Renal pelvis (tissue), 4 donors: ENCODE data around the gene PNMA6F. TPM values are rescaled to one million over a fixed set of nuclear protein-coding genes. Genes with fewer than 3 reads are reported as not detected.
"Not testable (repeated sequence)": the region's sequence is repeated elsewhere in the genome, so short reads cannot be mapped to it uniquely, and the experiment has no call there.

Source experiments
- DNase-seq: peaks from one replicate; pipeline ENCODE4 v3.0.0-alpha.2; 2013
- polyA plus RNA-seq, 3 donors: library from polyadenylated mRNA; unstranded; fragments of 120-200 nt; gene quantifications; one replicate each; pipeline ENCODE4 v1.2.1, GENCODE V29; 2013; ENCODE audit not compliant: insufficient read length in 3 of 3

The PNMA6F gene
- polyA plus RNA-seq, 3 donors = 0.22 to 0.44 (median 0.27) TPM

DNA sequence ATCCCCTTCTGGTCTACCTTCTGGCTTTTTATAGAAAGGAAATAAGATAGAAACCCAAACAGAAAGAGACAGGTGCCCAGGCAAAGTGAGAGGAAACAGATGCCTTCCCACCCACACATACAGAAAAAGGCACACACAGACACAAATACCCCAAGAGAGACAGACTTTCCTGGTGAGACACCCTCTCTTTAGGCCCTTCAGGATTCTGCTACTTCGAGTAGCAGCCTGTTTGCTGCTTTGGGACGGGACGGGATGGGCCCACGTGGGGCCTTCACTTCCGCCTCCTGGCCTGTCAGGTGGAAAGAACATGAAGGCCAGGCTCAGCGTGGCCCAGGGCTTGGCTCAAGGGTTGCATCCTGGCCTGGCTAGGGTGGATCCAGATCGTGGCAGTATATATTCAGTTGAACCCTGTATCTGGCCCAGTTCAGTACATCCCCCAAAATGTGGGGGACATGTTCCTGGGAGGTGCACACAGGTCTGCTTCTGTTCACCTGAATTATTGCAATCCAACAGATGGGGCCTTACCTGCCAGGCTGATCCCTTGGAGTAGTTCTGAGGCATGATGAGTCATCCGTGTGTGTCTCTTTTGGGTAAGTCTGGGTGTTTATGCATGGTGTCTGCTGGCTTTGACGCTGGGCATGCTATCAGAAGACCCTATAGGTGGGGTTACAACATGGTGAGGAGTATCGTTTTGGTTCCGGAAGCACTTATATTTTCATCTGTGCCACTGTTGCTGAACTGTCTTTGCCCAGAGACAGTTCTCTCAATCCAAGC lies 14.7 kb upstream of the PNMA6F start:
- no peak for DNase-seq

DNA sequence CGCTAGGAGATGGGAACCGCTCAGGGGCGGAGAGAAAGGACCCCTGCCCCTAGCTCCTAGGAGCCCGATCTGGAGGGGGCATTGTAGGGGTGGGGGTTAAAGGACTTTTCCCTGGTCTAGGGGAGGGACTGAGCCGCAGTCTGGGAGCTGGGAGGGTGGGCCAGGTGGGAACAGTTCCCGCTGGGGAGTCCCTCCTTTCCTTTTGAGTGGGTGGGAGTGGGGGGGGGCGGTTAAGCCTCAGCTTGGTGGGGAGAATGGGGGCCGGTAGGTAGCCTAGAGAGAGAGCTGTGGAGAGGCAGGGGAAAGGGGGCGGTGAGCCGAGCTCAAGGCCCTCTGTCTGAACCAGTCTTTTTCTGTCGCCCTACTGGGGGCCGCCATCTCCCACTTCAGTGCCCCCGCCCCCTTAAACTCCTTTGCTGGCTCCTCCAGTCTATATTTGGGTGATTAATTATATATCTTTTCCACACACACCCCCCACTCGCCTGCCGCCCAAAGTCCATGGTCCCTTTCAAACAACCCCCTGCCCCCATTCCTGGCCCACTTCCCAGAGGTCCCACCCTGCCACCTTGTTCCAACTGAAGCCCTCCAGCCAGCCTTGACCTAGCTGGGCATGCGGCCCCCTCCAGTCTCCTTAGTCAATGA lies 13.2 kb upstream of the PNMA6F start:
- no peak for DNase-seq

DNA sequence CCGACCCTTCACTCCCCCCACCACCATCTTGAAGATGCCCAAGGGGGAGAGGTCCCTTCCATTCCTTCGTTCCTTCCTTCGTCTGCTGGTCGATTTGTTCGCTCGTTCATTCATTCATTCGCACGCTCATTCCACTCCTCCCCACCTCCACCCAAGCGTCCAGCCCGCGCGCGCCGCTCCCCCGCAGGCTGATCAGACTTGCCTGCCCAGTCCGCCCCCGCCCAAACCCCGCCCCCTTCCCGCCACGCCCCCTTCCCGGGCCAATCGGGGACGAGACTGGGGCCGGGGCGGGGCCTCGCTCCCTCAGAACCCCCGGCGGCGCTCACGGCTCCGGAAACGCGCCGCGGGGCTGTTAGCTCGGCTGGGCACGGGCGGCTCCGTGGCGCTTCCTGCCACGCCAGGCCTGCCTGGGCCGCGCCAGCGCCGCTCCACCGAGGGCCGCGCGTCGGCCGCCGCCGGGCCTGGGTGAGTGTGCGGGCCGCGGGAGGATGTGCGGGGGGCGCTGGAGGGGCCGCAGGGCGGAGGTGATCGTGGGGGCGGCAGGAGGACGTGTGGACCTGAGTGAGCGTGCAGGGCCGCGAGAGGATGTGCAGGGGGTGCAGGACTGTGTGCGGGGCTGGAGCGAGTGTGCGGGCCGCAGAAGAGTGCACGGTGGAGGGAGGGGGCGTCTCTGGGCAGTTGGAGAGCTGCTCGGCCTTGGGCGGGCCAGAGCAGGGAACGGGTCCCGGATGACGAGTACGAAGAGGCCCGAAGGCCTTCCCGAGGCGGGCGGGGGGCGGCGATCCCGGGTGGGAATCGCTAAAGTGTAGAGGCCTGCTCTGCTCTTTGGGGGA lies 12.5 kb upstream of the PNMA6F start, which contains the start of gene ZNF275:
TSS of gene ZNF275 (plus strand) at position 333 of the 833 bp plus-strand sequence. CDS start 2,527 bp downstream, outside the sequence.
- DNase-seq = peak; percentile 73

DNA sequence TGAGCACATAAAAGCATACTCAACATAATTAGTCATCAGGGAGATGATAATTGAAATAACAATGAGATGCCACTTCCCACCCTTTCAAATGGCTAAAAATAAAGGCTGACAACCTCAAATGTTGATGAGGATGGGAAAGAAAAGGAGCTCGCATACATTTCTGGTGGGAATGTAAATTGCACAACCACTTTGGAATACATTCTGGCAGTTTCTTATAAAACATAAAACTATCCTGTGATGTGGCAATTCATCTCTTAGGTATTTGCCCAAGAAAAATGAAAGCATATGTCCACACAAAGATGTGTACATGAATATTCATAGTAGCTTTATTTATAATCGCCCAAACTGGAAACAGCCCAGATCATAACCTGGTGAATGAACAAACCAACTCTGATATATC lies 11.7 kb upstream of the PNMA6F start:
- DNase-seq = no peak

DNA sequence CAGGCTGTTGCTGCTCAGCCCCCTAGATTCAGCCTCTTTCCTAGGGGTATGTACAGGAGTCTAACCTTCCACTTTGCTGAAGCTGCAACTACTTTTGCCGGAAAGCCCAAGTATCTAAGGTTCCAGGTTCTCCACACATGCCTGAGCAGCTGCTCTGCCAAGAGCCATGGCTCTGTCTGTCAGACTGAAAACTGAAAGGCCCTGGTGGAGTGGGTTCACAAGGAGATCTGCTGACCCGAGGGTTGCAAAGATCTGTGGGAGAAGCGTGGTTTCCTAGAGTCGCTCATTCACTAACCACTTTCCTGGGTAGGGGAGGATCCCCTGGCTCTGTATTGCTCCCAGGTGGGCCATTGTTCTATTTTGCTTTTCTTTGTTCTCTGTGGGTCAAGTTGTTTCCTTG lies 6.0 kb upstream of the PNMA6F start:
- no peak for DNase-seq

DNA sequence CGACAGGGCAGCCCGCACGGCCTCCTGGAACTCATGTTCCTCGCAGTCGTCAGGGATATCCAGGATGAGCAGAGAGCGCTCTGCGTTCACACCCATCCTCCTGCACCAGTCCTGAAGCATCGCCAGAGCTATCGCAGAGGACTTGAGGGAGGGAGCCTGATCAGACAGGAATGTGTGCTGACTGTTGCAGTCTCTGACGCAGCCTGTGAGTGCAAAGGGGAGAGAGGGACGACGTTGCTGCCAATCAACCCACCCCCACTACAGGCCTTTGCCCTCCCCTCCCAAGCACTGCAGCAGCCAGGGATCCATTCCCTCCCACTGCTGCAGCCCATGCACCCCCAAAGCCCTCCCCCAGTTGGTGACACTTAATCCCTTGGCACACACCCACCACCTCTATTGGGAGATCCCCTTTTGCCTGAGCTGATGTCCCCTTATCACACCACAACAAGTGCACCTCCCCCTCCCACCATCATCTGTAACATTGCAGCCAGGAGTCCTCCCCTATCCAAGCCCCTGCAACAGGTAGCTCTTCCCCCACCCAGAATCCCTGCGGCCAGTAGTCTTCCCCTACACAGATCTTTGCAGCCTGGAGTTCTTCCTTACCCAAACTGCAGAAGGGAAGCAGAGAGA lies 897 bp downstream of the PNMA6F start:
- DNase-seq = no peak

DNA sequence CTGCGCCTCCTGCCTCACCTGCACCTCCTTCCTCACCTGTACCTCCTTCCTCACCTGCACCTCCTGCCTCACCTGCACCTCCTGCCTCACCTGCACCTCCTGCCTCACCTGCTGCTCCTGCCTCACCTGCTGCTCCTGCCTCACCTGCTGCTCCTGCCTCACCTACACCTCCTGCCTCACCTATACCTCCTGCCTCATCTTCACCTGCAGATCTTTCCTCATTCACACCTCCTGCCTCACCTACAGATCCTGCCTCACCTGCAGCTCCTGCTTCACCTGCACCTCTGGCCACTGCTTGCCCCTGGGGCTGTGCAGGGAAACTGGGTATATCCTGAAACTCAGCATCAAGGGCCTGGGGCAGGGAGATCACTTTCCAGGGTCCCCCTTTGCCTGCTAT lies 1.5 kb downstream of the PNMA6F start:
- not testable (repeated sequence) for DNase-seq

DNA sequence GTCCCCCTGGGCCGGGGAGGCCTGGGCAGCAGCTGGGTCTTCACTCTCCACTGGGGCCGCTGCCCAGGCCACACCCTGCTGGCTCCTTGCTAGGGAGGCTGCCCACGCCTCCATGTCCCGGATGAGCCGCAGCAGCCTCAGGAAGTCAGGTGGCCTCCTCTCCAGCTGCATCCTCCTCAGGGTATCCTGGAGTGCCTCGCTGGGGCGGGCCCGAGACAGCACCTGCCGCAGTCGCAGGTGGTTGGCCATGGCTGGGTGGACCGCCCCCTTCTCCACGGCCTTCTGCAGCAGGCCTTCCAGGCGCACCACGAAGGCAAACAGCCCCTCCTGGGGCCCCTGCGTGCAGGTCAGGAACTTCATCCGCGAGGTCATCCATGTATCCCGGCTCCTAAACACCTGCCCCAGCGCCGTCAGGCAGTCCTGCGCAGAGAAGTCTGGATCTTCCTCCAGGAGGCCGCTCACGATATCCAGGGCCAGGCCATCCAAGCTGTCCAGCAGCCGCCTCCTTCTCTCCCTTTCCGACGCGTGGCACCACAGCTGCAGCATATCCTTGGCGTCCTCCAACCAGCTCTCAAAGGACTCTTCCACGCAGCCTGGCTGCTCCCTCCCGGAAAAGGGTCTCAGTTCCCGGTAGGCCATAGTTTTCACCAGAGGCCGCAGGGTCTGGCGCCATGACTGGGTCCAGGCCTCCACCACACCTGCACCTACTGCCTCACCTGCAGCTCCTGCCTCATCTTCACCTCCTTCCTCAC lies 2.1 kb downstream of the PNMA6F start:
- DNase-seq = no peak

DNA sequence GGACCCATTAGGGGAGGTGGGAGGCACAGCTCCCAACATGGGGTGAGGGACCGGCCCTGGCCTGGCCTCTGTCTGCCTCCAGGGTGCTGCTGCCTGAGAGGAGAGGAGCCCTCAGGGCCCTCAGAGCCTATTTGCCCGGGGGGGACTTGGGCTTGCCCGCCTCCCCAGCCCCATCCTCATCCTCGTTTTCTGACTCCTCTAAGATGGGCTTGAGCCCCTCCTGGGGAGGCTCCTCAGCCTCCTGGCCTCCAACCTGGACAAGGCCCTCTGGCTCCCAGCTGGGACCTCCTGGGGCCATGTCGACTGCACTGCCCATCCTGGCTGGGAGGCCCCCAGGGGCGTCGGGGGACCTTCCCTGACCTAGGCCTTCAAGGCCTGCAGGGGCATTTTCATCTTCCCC lies 2.8 kb downstream of the PNMA6F start:
- DNase-seq = no peak

DNA sequence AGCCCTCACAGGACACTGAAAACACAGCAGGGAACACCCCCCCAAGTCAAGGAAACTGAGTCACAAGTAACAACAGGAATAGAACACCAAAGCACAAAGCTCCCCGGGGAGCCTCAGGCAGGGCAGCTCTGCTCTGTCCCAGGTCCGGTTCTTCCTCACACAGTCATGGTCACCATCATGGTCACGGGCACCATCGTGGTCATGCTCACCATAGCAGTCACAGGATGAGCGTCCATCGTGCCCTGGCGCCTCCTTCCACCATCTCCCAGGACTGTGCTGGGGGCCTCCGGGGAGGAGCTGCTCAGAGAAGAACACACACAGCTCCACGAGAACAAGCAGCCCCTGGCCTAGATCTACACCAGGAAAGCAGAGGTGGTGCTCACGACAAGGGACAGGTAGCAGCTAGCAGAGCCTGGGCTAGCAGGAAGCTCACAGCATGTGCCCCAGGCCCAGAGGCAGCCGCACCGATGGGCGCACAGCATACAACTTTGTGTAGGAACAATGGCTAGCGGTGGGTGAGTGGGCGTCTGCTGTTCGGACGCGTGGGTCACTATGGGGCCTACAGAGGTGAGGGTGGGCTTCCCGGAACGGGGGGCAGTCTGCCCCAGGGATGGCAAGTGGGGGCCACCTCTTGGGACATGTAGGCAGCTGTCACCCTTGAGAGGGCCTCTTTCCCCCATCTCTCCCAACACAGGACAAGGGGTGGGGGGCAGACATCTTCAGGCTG lies 3.4 kb downstream of the PNMA6F start:
- no peak for DNase-seq

DNA sequence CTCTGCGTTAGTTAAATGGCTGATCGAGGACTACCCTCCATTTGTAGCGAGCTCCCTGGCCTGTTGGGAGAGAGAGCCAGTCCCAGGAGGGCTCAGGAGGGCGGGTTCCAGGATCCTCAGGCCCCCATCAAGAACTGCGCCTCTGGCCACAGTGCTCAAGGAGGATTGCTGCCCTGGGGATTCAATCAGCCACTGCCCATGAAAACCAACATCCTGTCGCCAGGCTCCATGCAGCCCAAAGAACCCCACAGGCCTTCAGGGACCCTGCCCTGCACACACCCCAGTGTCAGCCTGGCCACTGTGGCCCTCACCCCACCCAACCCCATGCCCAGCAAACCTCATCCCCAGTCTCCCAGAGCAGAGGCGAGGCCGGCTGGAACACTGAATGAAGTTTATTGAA lies 4.3 kb downstream of the PNMA6F start:
- DNase-seq = no peak

DNA sequence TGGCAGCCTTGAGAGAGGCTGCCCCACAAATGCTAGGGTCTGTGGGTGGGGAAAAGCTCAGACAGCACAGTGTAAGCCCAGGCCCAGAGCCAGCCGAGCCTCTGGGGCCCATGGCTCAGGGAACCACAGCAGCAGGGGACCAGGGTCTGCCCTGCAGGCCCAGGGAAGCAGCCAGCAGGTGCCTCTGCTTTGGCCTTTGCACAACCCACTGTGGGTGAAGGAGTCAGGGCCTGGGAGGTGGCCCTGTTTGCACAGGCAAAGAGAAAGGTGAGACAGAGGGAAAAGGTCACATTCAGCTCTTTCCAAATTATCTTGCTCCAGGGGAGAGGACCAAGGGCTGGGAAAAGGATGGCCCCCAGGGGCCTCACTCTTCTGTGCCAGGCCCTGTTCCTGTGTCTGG lies 8.7 kb downstream of the PNMA6F start:
- DNase-seq = no peak

DNA sequence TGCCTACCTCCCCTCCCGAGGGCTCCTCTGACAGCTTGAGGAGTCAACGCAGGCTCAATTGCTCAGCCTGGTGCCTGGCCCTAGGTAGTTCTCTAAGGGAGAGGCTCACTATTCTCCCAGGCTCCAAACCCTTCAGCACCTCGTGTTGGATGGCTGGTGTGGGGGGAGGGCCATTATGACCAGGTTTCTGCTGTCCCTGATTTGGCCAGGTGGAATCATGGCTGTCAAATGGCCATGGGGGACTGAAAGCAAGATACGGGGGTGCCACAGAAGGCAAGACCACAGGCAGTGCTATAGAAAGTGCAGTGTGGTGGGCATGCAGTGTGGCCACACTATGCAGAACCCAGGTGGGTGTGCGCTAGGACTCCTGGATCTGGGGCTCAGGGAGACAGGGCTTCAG lies 9.5 kb downstream of the PNMA6F start:
- DNase-seq = no peak

DNA sequence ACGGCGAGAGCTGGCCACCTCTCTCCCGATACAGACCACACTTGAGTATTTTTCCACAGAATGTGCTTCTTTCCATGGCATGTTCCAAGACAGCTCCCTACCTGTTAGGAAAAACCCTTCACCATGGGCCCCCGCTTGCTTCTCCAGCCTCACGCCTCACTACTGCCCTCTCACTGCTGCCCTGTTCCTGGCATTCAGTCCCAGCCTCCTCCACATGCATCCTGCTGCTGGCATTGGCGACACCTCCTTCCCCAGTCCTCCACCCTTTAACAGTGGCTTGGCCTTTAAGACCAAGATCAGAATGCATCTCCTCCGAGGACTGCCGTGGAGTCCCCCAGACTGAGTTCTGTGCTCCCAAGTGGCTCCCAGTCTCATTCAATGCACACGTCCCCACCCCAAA lies 10.7 kb downstream of the PNMA6F start:
- DNase-seq = no peak

DNA sequence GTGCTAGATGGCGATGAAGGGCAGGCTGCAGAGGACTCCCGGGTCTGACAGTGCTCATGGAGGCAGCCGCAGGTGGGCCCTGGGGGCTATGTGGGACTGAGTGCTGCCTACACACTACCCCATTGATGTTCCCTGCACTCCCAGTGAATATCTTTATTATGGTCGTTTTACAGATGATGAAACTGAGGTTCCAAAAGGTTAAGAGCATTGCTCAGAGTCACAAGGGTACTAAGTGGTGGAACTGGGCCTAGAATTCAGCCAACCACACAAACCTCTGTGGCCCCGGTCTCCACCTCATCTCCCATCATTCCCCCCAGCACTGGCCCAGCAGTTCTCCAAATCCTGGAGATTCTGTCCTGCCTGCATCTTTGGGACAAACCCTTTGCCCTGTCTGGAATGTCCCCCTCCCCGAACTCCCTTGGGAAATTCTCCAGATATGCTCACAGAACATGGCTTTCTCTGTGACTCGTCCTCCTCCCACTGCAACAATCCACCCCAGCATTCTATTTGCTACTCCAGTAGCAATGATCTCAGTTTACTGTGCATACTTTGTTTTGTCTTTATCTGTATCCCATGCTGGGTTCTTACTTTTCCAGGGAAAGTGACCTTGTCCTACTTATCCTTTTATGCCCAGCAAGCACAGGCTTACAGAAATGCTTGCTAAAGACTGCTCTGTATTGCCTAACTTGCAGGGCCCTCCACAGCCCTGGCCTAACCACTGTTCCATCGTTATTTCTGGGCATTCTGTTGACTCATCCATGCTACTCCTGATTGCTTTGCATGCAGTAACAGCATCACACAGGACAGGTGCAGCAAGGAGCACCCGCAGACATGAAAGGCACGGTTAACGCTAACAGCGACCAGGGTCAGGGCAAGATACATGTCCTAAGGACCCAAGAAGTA lies 14.0 kb downstream of the PNMA6F start:
- no peak for DNase-seq

DNA sequence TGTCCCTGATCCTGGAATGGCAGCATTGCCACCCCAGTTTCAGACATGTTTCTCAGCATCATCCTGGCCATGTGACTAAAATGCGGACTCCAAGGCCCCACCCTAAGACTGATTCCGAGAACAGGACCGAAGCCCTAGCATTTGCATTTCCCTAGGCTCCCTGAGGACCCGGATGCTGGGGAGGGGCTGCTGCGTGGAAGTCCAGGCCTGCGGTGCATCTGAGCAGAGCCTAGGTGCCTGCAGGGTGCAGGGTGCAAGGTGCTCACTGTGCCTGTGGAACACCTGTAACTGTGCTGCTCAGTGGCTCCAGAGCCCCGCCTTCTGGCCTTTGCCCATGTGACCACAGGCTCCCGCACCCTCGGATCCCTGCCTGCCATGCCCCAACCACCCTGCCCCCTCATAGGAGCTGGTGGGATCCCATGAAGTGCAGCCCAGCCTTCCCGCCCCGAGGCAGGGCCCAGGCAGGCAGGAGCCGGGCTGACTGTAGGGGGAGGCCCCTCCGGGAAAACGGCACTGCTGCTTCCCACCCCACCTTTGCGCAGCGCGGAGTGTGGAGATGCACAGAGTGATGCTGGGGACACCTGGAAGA lies 14.9 kb downstream of the PNMA6F start:
- DNase-seq = no peak

DNA sequence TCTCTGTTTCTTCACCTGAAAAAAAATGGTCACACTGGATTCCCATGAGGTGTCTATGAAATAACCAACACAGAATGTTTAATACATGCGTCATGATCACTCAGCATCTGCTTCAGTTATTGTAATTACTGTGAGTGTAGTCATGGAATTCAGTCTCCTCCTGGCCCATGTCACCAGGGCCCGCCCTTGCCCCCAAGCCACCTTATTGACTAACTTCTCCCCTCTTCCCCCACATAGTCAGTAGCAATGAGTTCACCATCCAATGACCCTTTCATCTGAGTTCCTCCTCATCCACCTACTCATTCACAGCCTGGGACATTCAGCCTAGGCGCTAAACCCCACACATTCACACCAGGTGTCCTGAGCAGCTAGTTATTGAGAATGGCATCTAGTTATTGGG lies 15.6 kb downstream of the PNMA6F start:
- no peak for DNase-seq

DNA sequence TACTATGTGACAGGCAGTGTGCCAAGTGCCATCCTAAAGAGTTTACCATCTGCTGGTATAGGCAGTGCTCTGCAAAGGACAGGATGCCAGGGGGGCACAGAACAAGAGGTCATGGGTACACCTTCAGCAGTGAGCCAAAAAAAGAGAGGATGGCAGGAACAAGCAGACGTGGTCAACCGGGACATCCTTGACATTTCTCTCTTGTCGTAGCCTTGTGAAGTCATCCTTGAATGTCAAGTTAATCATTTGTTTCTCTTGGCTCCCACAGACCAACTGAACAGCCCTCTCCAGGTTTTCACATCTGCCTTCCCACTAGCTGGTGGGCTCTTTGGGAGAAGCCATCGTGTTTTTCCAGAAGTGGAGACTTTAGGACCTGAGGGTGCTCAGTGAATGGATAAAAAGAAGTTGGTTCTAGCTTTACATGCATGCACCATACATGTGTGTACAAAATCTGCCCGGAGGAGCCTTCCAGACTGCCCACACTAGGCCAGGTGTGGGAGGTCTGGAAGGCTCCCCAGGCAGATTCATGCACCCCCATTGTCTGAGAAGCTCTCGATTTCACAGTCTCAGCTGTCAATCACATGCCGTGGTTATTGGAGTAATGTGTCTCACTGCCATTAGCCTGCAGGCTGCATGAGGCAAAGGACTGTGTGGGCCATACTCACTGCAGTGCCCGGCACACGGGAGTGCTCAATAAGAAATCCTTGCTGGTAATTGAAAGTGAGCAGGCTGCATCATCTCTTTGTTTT lies 16.4 kb downstream of the PNMA6F start:
- DNase-seq = no peak
